KBM-7 (cell line): Measurements from ENCODE around the gene LRP1B.
"Not testable (repeated sequence)": the region's sequence is repeated elsewhere in the genome, so short reads cannot be mapped to it uniquely, and the experiment has no call there.

ENCODE experiments used
- DNase-seq: peaks from one replicate; pipeline ENCODE4 v3.0.0-alpha.2; 2015
- in situ Hi-C: fragments of 300-500 bp; cut with MboI; formaldehyde crosslinking; loops from 2 replicates; pipeline ENCODE4 v1.14.3; 2020; ENCODE audit warnings: low sequenced_read_pairs, low pct_unique_long_range_greater_than_20kb, mixed read lengths

LRP1B gene

GRCh38 chr2:140481136-140481535 lies 1649.7 kb downstream of the LRP1B start:
- DNase-seq, result no peak
- in situ Hi-C loops, result no loop called here

- in situ Hi-C loops, result no loop called here
- no peak for DNase-seq
These were observed 1657.0 kb downstream of the LRP1B start for GRCh38 chr2:140473851-140474250.

- no peak for DNase-seq
- in situ Hi-C loops, result no loop called here
These were observed 1658.1 kb downstream of the LRP1B start for GRCh38 chr2:140472676-140473075.

GRCh38 chr2:140465301-140465700 lies 1665.5 kb downstream of the LRP1B start:
- DNase-seq, result no peak
- in situ Hi-C loops, result no loop called here

GRCh38 chr2:140462990-140463389 lies 1667.8 kb downstream of the LRP1B start:
- DNase-seq, result no peak
- in situ Hi-C loops, result no loop called here

- in situ Hi-C loops, result no loop called here
- DNase-seq, result no peak
These were observed 1673.3 kb downstream of the LRP1B start for GRCh38 chr2:140457483-140457882.

GRCh38 chr2:140455315-140455714 lies 1675.5 kb downstream of the LRP1B start:
- DNase-seq, result no peak
- in situ Hi-C loops, result no loop called here

GRCh38 chr2:140454717-140455116 lies 1676.1 kb downstream of the LRP1B start:
- DNase-seq, result no peak
- in situ Hi-C loops, result no loop called here

- DNase-seq, result no peak
- in situ Hi-C loops, result no loop called here
These were observed 1679.5 kb downstream of the LRP1B start for GRCh38 chr2:140451324-140451723.

- in situ Hi-C loops, result no loop called here
These were observed 1688.5 kb downstream of the LRP1B start for GRCh38 chr2:140442319-140442718.

GRCh38 chr2:140440815-140441214 lies 1690.0 kb downstream of the LRP1B start:
- no peak for DNase-seq
- in situ Hi-C loops, result no loop called here

More at GRCh38 chr2:140442319-140442718, 1688.5 kb downstream of the LRP1B start:
- DNase-seq, result no peak

GRCh38 chr2:140436936-140437335 lies 1693.9 kb downstream of the LRP1B start:
- no peak for DNase-seq
- in situ Hi-C loops, result no loop called here

GRCh38 chr2:140427033-140427432 lies 1703.8 kb downstream of the LRP1B start:
- in situ Hi-C loops, DNase-seq: not testable (repeated sequence)

- DNase-seq, result no peak
- in situ Hi-C loops, result no loop called here
These were observed 1706.3 kb downstream of the LRP1B start for GRCh38 chr2:140424471-140424870.

GRCh38 chr2:140422759-140423158 lies 1708.1 kb downstream of the LRP1B start:
- no peak for DNase-seq
- in situ Hi-C loops, result no loop called here

- in situ Hi-C loops, result no loop called here
- DNase-seq, result no peak
These were observed 1713.3 kb downstream of the LRP1B start for GRCh38 chr2:140417504-140417903.

- no peak for DNase-seq
- in situ Hi-C loops, result no loop called here
These were observed 1714.2 kb downstream of the LRP1B start for GRCh38 chr2:140416577-140416976.

- peak; percentile 53 for DNase-seq
- in situ Hi-C loops, result not testable (repeated sequence)
These were observed 1715.8 kb downstream of the LRP1B start for GRCh38 chr2:140415035-140415434.

GRCh38 chr2:140410695-140411094 lies 1720.1 kb downstream of the LRP1B start:
- in situ Hi-C loops, result no loop called here
- no peak for DNase-seq

GRCh38 chr2:140401056-140401455 lies 1729.8 kb downstream of the LRP1B start:
- DNase-seq, result no peak
- in situ Hi-C loops, result no loop called here

GRCh38 chr2:140392824-140393223 lies 1738.0 kb downstream of the LRP1B start:
- in situ Hi-C loops, result no loop called here
- DNase-seq, result no peak

- in situ Hi-C loops, result no loop called here
- DNase-seq, result no peak
These were observed 1745.9 kb downstream of the LRP1B start for GRCh38 chr2:140384946-140385345.
